AG04450 (cell line): Measurements from ENCODE around the gene CYP2J2. TPM values are rescaled to one million over a fixed set of nuclear protein-coding genes. Genes with fewer than 3 reads are reported as not detected.

Experiments
- CTCF ChIA-PET: fragments of 300-600, 350-600 bp; formaldehyde crosslinking; extraction: SDS; loops from one replicate; lab custom pipeline; 2022; ENCODE audit warnings: antibody characterized with exemption, inconsistent platforms; lab: Charles Lee
- POLR2A ChIA-PET: fragments of 350-600 bp; formaldehyde crosslinking; extraction: SDS; loops from one replicate; lab custom pipeline; 2021; ENCODE audit warnings: antibody characterized with exemption, inconsistent platforms; lab: Yijun Ruan, JAX
- DNase-seq: peaks from one replicate; pipeline ENCODE4 v3.0.0-alpha.2; 2011; ENCODE audit warnings: low read depth, low spot score
- H3K27ac ChIP-seq: one replicate; pipeline ENCODE4 v1.5.1; 2012; ENCODE audit warnings: low read depth, low read length, control low read depth
- H3K27me3 ChIP-seq: one replicate; pipeline ENCODE4 v1.6.0; 2012; ENCODE audit warnings: low read length; ENCODE audit not compliant: control insufficient read depth, insufficient read depth
- H3K4me3 ChIP-seq: 2 replicates; pipeline ENCODE4 v1.5.1; 2011; ENCODE audit warnings: mild to moderate bottlenecking, low read depth, low read length, control low read depth
- H3K9me3 ChIP-seq: 2 replicates; pipeline ENCODE4 v1.5.1; 2012; ENCODE audit warnings: low read length; ENCODE audit not compliant: control insufficient read depth, insufficient read depth
- polyA plus RNA-seq: library from polyadenylated mRNA; depleted of rRNA; stranded (reverse); fragments of >200 nt; gene quantifications from 2 replicates; pipeline ENCODE4 v1.2.3, GENCODE V29; 2011
- TF ChIP-seq, protein P1 (sequence below): IDR thresholded peaks from 2 replicates; pipeline ENCODE4 v1.5.1; 2011; ENCODE audit warnings: low read depth, low read length, control low read depth, inconsistent platforms

CYP2J2 gene
- polyA plus RNA-seq, 1 experiment, result 0.10 TPM

DNA sequence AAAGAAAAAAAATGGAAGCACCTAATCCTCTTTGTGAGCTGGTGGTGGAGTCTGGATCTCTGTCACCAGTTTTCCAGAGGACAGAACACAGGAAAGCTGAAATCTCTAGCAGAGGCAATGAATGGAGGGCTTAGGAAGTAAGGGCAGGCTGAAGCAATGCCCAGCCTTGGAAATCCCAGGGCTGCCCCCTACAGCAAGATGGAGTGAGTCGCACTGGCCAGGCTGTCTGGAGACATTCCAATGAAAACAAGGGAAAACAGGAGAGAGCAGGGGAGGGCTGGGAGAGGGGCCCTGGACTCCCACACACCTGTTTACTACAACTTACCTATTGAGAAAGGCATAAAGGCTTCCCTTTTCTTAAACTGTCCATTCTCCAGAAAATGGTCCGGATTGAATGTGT, 25.9 kb downstream of the CYP2J2 start:
- POLR2A ChIA-PET, result no interaction called here
- no peak overlapping the region for H3K4me3 ChIP-seq
- CTCF ChIA-PET, result interaction anchor here (2.8 kb wide), 1 partner anchor 47 kb away, joined by 15 read pairs; no protein-coding TSS in a partner anchor
- H3K9me3 ChIP-seq, result no peaks in the 10 kb centered on the region
- no peak overlapping the region for H3K27ac ChIP-seq
- TF ChIP-seq, protein P1, sequence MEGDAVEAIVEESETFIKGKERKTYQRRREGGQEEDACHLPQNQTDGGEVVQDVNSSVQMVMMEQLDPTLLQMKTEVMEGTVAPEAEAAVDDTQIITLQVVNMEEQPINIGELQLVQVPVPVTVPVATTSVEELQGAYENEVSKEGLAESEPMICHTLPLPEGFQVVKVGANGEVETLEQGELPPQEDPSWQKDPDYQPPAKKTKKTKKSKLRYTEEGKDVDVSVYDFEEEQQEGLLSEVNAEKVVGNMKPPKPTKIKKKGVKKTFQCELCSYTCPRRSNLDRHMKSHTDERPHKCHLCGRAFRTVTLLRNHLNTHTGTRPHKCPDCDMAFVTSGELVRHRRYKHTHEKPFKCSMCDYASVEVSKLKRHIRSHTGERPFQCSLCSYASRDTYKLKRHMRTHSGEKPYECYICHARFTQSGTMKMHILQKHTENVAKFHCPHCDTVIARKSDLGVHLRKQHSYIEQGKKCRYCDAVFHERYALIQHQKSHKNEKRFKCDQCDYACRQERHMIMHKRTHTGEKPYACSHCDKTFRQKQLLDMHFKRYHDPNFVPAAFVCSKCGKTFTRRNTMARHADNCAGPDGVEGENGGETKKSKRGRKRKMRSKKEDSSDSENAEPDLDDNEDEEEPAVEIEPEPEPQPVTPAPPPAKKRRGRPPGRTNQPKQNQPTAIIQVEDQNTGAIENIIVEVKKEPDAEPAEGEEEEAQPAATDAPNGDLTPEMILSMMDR, result no peak
- no peaks in the 10 kb centered on the region for H3K27me3 ChIP-seq
- DNase-seq, result no peak

DNA sequence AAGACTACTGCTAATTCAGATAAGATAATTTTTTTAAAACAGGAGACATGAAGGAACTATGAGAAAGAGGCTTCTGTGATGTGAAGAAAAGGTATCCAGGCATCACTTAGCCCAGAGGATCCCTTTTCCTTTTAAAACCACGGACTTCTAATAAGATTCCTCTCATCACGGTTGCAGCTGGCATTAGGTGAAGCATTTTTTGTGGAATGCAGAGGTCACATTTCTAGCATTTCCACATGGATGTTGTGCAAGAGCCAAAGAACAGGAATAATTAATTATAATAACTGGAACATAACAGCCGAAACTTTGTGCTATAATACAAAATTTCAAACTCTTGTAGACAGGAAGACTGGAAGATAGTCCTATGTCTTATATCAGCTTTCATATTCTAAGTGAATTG, 27.6 kb downstream of the CYP2J2 start:
- no peak overlapping the region for H3K27ac ChIP-seq
- no peak overlapping the region for H3K4me3 ChIP-seq
- ChIA-PET CTCF (no interaction called here), POLR2A (no interaction called here)
- TF ChIP-seq, protein P1, result no peak
- no peaks in the 10 kb centered on the region for H3K27me3 ChIP-seq
- H3K9me3 ChIP-seq, result no peaks in the 10 kb centered on the region
- no peak for DNase-seq

DNA sequence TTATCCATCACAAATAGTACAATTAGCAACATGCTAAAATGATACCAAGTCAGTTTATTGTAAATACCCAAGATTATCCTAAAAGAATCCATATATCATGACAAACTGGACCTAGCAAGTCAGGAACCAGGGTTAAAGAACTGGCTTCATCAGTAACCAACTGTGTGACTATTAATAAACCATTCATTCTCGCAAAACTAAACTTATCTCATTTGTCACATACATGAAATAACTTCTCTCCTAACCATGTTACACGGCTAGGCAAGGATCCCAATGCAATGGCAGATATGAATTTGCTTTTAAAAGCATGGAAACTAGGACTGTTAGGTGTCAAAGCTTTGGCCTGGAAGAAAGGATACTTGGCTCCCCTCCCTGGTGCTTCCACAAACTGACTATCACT, 29.4 kb downstream of the CYP2J2 start:
- no peak overlapping the region for H3K27ac ChIP-seq

DNA sequence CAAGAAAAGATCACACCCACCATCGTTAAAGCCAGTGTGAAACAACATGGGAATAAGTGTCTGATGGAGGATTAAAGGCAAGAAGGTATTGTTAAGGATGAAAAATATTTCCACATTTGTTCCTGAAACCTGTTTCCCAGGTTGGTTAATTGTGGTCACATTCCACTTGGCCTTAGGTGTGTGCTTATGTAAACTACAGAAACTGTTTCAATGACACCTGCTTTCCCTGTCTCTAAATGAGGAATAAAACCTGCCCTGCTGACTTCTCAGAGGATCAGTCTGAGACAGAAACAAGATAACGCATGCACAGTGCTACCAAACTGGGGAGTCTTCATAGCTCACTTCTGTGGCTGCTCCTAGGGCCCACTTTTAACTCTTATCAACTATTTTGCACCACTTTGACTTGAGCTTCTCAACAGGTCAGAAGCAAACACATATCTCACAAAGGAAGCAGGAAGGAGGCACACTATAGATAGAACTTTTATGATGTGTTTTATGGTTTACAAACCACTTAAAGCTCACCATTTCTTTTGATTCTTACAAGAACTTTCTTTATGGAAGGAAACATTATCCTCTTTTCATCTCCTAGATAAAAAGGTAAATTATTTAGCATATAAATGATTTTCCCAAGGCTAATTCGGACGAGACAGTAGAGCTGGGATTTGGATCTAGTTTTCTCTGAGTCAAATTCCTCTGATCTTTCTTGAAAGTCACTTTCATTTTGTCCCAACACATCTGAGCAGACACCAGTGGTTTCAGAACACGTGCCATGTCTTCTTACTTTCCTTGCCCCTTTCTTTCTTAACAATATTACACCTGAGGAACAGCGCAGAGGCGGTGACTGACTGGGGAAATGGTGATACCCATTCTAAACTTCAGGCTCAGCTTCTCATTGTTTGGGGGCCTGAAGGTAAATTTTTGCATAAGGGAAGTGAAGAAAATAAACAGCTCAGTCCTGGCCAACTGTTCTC, 33.4 kb downstream of the CYP2J2 start:
- ChIA-PET POLR2A (no interaction called here), CTCF (interaction anchor here (0.7 to 1.5 kb wide), 4 partner anchors 10 to 54 kb away, joined by 3 to 8 read pairs (median 6); no protein-coding TSS in a partner anchor)
- no peak for DNase-seq
- H3K27me3 ChIP-seq, result no peaks in the 10 kb centered on the region
- TF ChIP-seq, protein P1, result no peak
- no peak overlapping the region for H3K27ac ChIP-seq
- no peak overlapping the region for H3K4me3 ChIP-seq
- no peaks in the 10 kb centered on the region for H3K9me3 ChIP-seq

More for the DNA sequence above, 29.4 kb downstream of the CYP2J2 start:
- TF ChIP-seq, protein P1, result no peak
- Histone ChIP-seq H3K4me3 (no peak overlapping the region), H3K27me3 (no peaks in the 10 kb centered on the region), H3K9me3 (no peaks in the 10 kb centered on the region)
- ChIA-PET POLR2A (no interaction called here), CTCF (interaction anchor here (1.5 kb wide), 1 partner anchor 50 kb away, joined by 4 read pairs; no protein-coding TSS in a partner anchor)
- DNase-seq, result no peak
